Thyroid gland (tissue), 4 donors: Measurements from ENCODE around the gene RAB20.

Source experiments
- POLR2A ChIP-seq, 2 donors: fragments of 450-650 bp; IDR thresholded peaks; one replicate each; pipeline ENCODE4 v1.6.1; 2017; ENCODE audit warnings: antibody characterized with exemption in 2 of 2, mild to moderate bottlenecking in 2 of 2, moderate library complexity in 1 of 2
- TF ChIP-seq, protein P1 (sequence below), 6 experiments: fragments of 200-600 bp in 3 of 6; fragments of 450-650 bp in 3 of 6; sonication (generic) in 3 of 6; IDR thresholded peaks; one replicate each; pipeline ENCODE4 v1.5.1; 2016 to 2019; ENCODE audit warnings: antibody characterized with exemption in 6 of 6, mild to moderate bottlenecking in 2 of 6, inconsistent platforms in 1 of 6, moderate library complexity in 1 of 6

DNA sequence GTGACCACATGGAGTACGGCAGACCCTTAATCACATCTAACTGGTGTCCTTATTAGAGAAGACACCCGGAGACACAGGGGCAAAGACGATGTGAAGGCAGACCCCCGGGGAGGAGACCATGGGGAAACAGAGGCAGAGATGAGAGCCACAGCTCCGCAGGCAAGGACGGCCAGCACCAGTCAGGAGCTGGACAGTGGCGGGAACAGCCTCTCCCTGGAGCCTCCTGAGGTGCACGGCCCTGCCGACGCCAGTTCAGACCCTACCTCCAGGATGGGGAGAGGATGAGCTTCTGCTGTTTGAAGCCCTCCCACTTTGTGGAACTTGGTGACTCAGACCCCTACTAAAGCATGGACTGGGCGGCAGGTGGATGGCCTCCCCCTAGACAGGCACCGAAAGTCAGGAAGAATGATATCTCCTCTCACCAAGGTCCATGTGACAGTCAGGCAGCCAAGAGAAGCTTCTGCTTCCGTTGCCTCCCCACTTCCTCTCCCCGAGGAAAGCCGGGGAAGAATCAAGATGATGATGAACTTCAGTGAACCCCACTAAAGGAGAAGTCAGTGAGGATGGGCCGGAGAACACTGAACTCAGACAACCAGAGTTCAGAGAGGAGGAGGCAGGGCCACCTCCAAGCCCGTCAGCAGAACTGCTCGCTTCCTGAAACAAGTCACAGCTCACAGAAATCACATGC lies 25.4 kb downstream of the RAB20 start:
- TF ChIP-seq, protein P1, sequence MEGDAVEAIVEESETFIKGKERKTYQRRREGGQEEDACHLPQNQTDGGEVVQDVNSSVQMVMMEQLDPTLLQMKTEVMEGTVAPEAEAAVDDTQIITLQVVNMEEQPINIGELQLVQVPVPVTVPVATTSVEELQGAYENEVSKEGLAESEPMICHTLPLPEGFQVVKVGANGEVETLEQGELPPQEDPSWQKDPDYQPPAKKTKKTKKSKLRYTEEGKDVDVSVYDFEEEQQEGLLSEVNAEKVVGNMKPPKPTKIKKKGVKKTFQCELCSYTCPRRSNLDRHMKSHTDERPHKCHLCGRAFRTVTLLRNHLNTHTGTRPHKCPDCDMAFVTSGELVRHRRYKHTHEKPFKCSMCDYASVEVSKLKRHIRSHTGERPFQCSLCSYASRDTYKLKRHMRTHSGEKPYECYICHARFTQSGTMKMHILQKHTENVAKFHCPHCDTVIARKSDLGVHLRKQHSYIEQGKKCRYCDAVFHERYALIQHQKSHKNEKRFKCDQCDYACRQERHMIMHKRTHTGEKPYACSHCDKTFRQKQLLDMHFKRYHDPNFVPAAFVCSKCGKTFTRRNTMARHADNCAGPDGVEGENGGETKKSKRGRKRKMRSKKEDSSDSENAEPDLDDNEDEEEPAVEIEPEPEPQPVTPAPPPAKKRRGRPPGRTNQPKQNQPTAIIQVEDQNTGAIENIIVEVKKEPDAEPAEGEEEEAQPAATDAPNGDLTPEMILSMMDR (IDR thresholded peaks at IDR 0.05), result no peak
- TF ChIP-seq POLR2A (IDR thresholded peaks at IDR 0.05), result no peak
